NCI-H2107 treated with DMSO at 0.1 percent for 48 hours (cell line): Measurements from ENCODE around the gene VPS37C.
"Not testable (repeated sequence)": the region's sequence is repeated elsewhere in the genome, so short reads cannot be mapped to it uniquely, and the experiment has no call there.

Experiments
- DNase-seq: peaks from one replicate; lab custom pipeline; 2025; ENCODE audit not compliant: unreplicated experiment; lab: John Stamatoyannopoulos, UW

Gene VPS37C

GRCh38 chr11:61176446-61176845 lies 15.2 kb upstream of the VPS37C start:
- no peak for DNase-seq

- no peak for DNase-seq
Measured at GRCh38 chr11:61174949-61175348, 13.7 kb upstream of the VPS37C start.

- DNase-seq: no peak
Measured at GRCh38 chr11:61174273-61174672, 13.0 kb upstream of the VPS37C start.

- DNase-seq: peak; percentile 17
Measured at GRCh38 chr11:61173456-61173855, 12.2 kb upstream of the VPS37C start.

- DNase-seq: no peak
Measured at GRCh38 chr11:61172888-61173287, 11.7 kb upstream of the VPS37C start.

GRCh38 chr11:61172356-61172755 lies 11.1 kb upstream of the VPS37C start:
- no peak for DNase-seq

- DNase-seq: no peak
Measured at GRCh38 chr11:61171907-61172306, 10.7 kb upstream of the VPS37C start.

GRCh38 chr11:61170566-61170965 lies 9.3 kb upstream of the VPS37C start:
- DNase-seq: no peak

GRCh38 chr11:61168800-61169199 lies 7.6 kb upstream of the VPS37C start:
- no peak for DNase-seq

- no peak for DNase-seq
Measured at GRCh38 chr11:61168042-61168688, 6.9 kb upstream of the VPS37C start.

GRCh38 chr11:61166331-61166730 lies 5.1 kb upstream of the VPS37C start:
- DNase-seq: not testable (repeated sequence)

- DNase-seq: not testable (repeated sequence)
Measured at GRCh38 chr11:61165785-61166184, 4.6 kb upstream of the VPS37C start.

- peak; percentile 58 for DNase-seq
Measured at GRCh38 chr11:61164606-61165424, 3.6 kb upstream of the VPS37C start.

- no peak for DNase-seq
Measured at GRCh38 chr11:61163714-61164605, 2.7 kb upstream of the VPS37C start.

- DNase-seq: no peak
Measured at GRCh38 chr11:61163021-61163420, 1.8 kb upstream of the VPS37C start.

- DNase-seq: peak; percentile 54
Measured at GRCh38 chr11:61162092-61162941, 1.1 kb upstream of the VPS37C start.

- no peak for DNase-seq
Measured at GRCh38 chr11:61160487-61161189, 588 bp downstream of the VPS37C start.

GRCh38 chr11:61158691-61159381 lies 2.4 kb downstream of the VPS37C start:
- no peak for DNase-seq

GRCh38 chr11:61157743-61158142 lies 3.5 kb downstream of the VPS37C start:
- DNase-seq: no peak
